Endothelial cell of umbilical vein (primary cell): ENCODE measurements around the gene NOL12. TPM values are rescaled to one million over a fixed set of nuclear protein-coding genes. Genes with fewer than 3 reads are reported as not detected.

Experiments used
- BruUV-seq: library from RNA; stranded (reverse); fragments of 400-500 nt; replicated peaks from 2 replicates; lab custom pipeline; 2021; lab: Mats Ljungman, UMichigan
- CTCF ChIA-PET: fragments of 300-600, 350-600 bp; sonication (Branson Sonifier 250); formaldehyde crosslinking; loops from one replicate; lab custom pipeline; 2021; ENCODE audit warnings: antibody characterized with exemption, inconsistent platforms; lab: Charles Lee
- POLR2A ChIA-PET: fragments of 300-600, 350-600 bp; sonication (Branson Sonifier 250); formaldehyde crosslinking; loops from one replicate; lab custom pipeline; 2021; ENCODE audit warnings: antibody characterized with exemption, inconsistent platforms; lab: Charles Lee
- DNase-seq: peaks from one replicate; pipeline ENCODE4 v3.0.0-alpha.2; 2011; ENCODE audit warnings: low read depth, low spot score
- FAIRE-seq: peaks from 2 replicates; lab custom pipeline; 2011; peaks lifted over from hg19 to GRCh38; lab: Jason Lieb, UNC
- H2AFZ ChIP-seq: 2 replicates; pipeline ENCODE4 v1.6.0; 2012; ENCODE audit warnings: low read depth, low read length, control low read depth, inconsistent platforms
- H3K27ac ChIP-seq: 2 replicates; pipeline ENCODE4 v1.5.1; 2011; ENCODE audit warnings: low read depth, mild to moderate bottlenecking, control low read depth, low read length, moderate library complexity; ENCODE audit not compliant: insufficient read depth
- H3K27me3 ChIP-seq, 2 experiments: 2 replicates each; pipeline versions ENCODE4 v1.6.0 to v1.6.1; 2011; ENCODE audit warnings: low read length in 2 of 2, mixed read lengths in 1 of 2; ENCODE audit not compliant: control insufficient read depth in 2 of 2, insufficient read depth in 2 of 2
- H3K36me3 ChIP-seq, 2 experiments: 2 replicates in 1 of 2; 3 replicates in 1 of 2; pipeline ENCODE4 v1.5.1; 2011; ENCODE audit warnings: low read length in 2 of 2, mild to moderate bottlenecking in 1 of 2, moderate library complexity in 1 of 2; ENCODE audit not compliant: control insufficient read depth in 2 of 2, insufficient read depth in 2 of 2; ENCODE audit errors: extremely low read depth in 1 of 2
- H3K4me1 ChIP-seq: 3 replicates; pipeline ENCODE4 v1.5.1; 2011; ENCODE audit warnings: mild to moderate bottlenecking, low read length; ENCODE audit not compliant: control insufficient read depth, insufficient read depth; ENCODE audit errors: extremely low read depth
- H3K4me2 ChIP-seq: 2 replicates; pipeline ENCODE4 v1.6.1; 2011; ENCODE audit warnings: low read length, control low read depth, mixed read lengths; ENCODE audit not compliant: insufficient read depth
- H3K4me3 ChIP-seq, 3 experiments: fragments of 200-600 bp in 1 of 3; sonication (generic), shearing (Covaris generic) in 1 of 3; replicated peaks in 1 of 3; 2 replicates each; pipeline ENCODE4 v1.5.1; 2011 to 2016; ENCODE audit warnings: control low read depth in 3 of 3, low read length in 3 of 3, mild to moderate bottlenecking in 2 of 3, inconsistent platforms in 1 of 3, low read depth in 1 of 3, moderate library complexity in 1 of 3; ENCODE audit not compliant: insufficient read depth in 1 of 3
- H3K79me2 ChIP-seq: 2 replicates; pipeline ENCODE4 v1.6.0; 2012; ENCODE audit warnings: low read length, inconsistent platforms; ENCODE audit not compliant: control insufficient read depth, insufficient read depth
- H3K9ac ChIP-seq: replicated peaks from 2 replicates; pipeline ENCODE3; 2011; ENCODE audit warnings: low read length, control low read depth; ENCODE audit not compliant: insufficient read depth; ENCODE audit errors: extremely low read depth
- H3K9me1 ChIP-seq: replicated peaks from 3 replicates; pipeline ENCODE4 v1.6.0; 2011; ENCODE audit warnings: mild to moderate bottlenecking, low read length; ENCODE audit not compliant: control insufficient read depth, insufficient read depth; ENCODE audit errors: extremely low read depth
- H3K9me3 ChIP-seq: replicated peaks from 2 replicates; pipeline ENCODE4 v1.5.1; 2012; ENCODE audit warnings: low read length, inconsistent platforms; ENCODE audit not compliant: control insufficient read depth, insufficient read depth
- H4K20me1 ChIP-seq: replicated peaks from 2 replicates; pipeline ENCODE3; 2011; ENCODE audit warnings: mild to moderate bottlenecking, low read length; ENCODE audit not compliant: control insufficient read depth, insufficient read depth; ENCODE audit errors: extremely low read depth
- CTCF ChIP-seq, 2 donors: IDR thresholded peaks; 1 replicate in 1 of 2; 2 replicates in 1 of 2; pipeline ENCODE4 v1.5.1; 2011; ENCODE audit warnings: low read length in 2 of 2, mild to moderate bottlenecking in 2 of 2, moderate library complexity in 2 of 2, control low read depth in 1 of 2, inconsistent platforms in 1 of 2, low read depth in 1 of 2; ENCODE audit not compliant: insufficient read depth in 1 of 2; ENCODE audit errors: extremely low read depth in 1 of 2
- FOS ChIP-seq: IDR thresholded peaks from 2 replicates; pipeline ENCODE4 v1.6.1; 2011; ENCODE audit warnings: mild to moderate bottlenecking, low read length, moderate library complexity, borderline replicate concordance; ENCODE audit not compliant: insufficient read depth
- GATA2 ChIP-seq: IDR thresholded peaks from 2 replicates; pipeline ENCODE4 v1.7.0; 2011; ENCODE audit warnings: low read depth, mild to moderate bottlenecking, moderate library complexity, mixed read lengths, low read length; ENCODE audit not compliant: insufficient read length, insufficient read depth
- JUN ChIP-seq: IDR thresholded peaks from 2 replicates; pipeline ENCODE4 v1.6.1; 2011; ENCODE audit warnings: borderline replicate concordance, low read depth; ENCODE audit not compliant: insufficient read length, insufficient read depth
- MAX ChIP-seq: IDR thresholded peaks from 2 replicates; pipeline ENCODE4 v1.6.1; 2011; ENCODE audit not compliant: insufficient read depth, insufficient read length
- MYC ChIP-seq: IDR thresholded peaks from one replicate; pipeline ENCODE4 v1.6.1; 2011; ENCODE audit warnings: mild to moderate bottlenecking, low read depth, low read length
- POLR2A ChIP-seq: IDR thresholded peaks from 2 replicates; pipeline ENCODE4 v1.6.1; 2012; ENCODE audit warnings: low read depth, mild to moderate bottlenecking, control low read depth, low read length
- POLR2AphosphoS5 ChIP-seq: IDR thresholded peaks from 2 replicates; pipeline ENCODE4 v1.6.1; 2012; ENCODE audit warnings: low read depth, mild to moderate bottlenecking, control low read depth, low read length, moderate library complexity; ENCODE audit not compliant: insufficient read depth
- dilution Hi-C: fragments of 300-500 bp; cut with MboI; formaldehyde crosslinking; loops from one replicate; pipeline ENCODE4 v1.15.0; 2019; ENCODE audit warnings: low sequenced_read_pairs; ENCODE audit not compliant: extremely low pct_ligation_motif_present
- intact Hi-C: fragments of 100-400 bp; cut with micrococcal nuclease; formaldehyde crosslinking; loops from one replicate; pipeline ENCODE4 v1.10.0; 2022
- polyA plus RNA-seq, 4 experiments: library from polyadenylated mRNA; depleted of rRNA in 3 of 4; stranded (reverse) in 3 of 4; unstranded in 1 of 4; fragments of >200 nt; gene quantifications; 2 replicates each; pipeline versions ENCODE4 v1.2.1 to v1.2.3, GENCODE V29; 2011 to 2012; ENCODE audit warnings: missing spikeins in 1 of 4
- total RNA-seq: library from RNA; stranded (reverse); gene quantifications from 2 replicates; pipeline ENCODE4 v1.2.3, GENCODE V29; 2021

The NOL12 gene
- total and polyA plus RNA-seq, 2 donors (not counting 3 experiments of a cell fraction or from before 2014, with no cell fraction given), result 23.2 to 29.1 TPM

- Histone ChIP-seq H3K9ac (no peak overlapping the region), H4K20me1 (no peaks in the 10 kb centered on the region), H3K9me1 (no peaks in the 10 kb centered on the region), H3K4me3 (no peak overlapping the region), H3K4me1 (peaks cover 5% of the 10 kb centered on the region), H3K27ac (no peak overlapping the region), H3K79me2 (no peaks in the 10 kb centered on the region), H3K4me2 (no peak overlapping the region), H2AFZ (no peak overlapping the region), H3K36me3 (no peaks in the 10 kb centered on the region), H3K9me3 (no peaks in the 10 kb centered on the region), H3K27me3 (no peaks in the 10 kb centered on the region)
- BruUV-seq, result no TSS peak
- intact Hi-C loops, result no loop called here
- dilution Hi-C loops, result no loop called here
- DNase-seq (no peak), FAIRE-seq (no peak)
- TF ChIP-seq MAX (no peak), POLR2AphosphoS5 (no peak), MYC (no peak), CTCF (IDR thresholded peaks at IDR 0.05; ENCODE audit: extremely low read depth in 1 of 2, insufficient read depth in 1 of 2, low read depth in 1 of 2, low read length in 2 of 2) (no peak), FOS (no peak), GATA2 (no peak), POLR2A (no peak), JUN (no peak)
- POLR2A ChIA-PET, result no interaction called here
- CTCF ChIA-PET, result no interaction called here
Measured at GRCh38 chr22:37739611-37740049, 53.5 kb downstream of the NOL12 start.
